Measurements from ENCODE around the gene SLC16A10. TPM values are rescaled to one million over a fixed set of nuclear protein-coding genes. Genes with fewer than 3 reads are reported as not detected.

SLC16A10 gene
- total RNA-seq, 6 donors from 2014 or later: 8.7 to 94.4 (median 18.9) TPM

- Histone ChIP-seq H3K27ac (no peak overlapping the region), H3K4me1 (no peaks in the 10 kb centered on the region), H3K9me3 (no peaks in the 10 kb centered on the region), H3K36me3 (no peaks in the 10 kb centered on the region), H3K4me3 (no peak overlapping the region), H3K27me3 (no peaks in the 10 kb centered on the region)
- no peak for DNase-seq
- 46 to 50% methylated on average over 1 of the region's 1 CpG for WGBS, 2 donors
- TF ChIP-seq CTCF (IDR thresholded peaks at IDR 0.05): no peak
- TF ChIP-seq EP300 (IDR thresholded peaks at IDR 0.05): no peak
- TF ChIP-seq POLR2A (IDR thresholded peaks at IDR 0.05): no peak
- no peak for TF ChIP-seq POLR2AphosphoS5 (IDR thresholded peaks at IDR 0.05)
- no peak for ATAC-seq (ENCODE audit: low FRiP score in 2 of 2)
These were observed 63.3 kb downstream of the SLC16A10 start for GRCh38 chr6:111150577-111150976.

GRCh38 chr6:111154981-111155380 is 67.7 kb downstream of the SLC16A10 start:
- no peaks in the 10 kb centered on the region for H3K4me1 ChIP-seq
- no peak overlapping the region for H3K27ac ChIP-seq
- H3K4me3 ChIP-seq: no peak overlapping the region
- H3K9me3 ChIP-seq: no peaks in the 10 kb centered on the region
- H3K36me3 ChIP-seq: no peaks in the 10 kb centered on the region
- no peak for TF ChIP-seq CTCF (IDR thresholded peaks at IDR 0.05)
- no peak for TF ChIP-seq EP300 (IDR thresholded peaks at IDR 0.05)
- TF ChIP-seq POLR2A (IDR thresholded peaks at IDR 0.05): no peak
- 88 to 93% methylated on average over 4 of the region's 4 CpGs for WGBS, 2 donors
- DNase-seq (no peak), ATAC-seq (ENCODE audit: low FRiP score in 2 of 2) (no peak)
- no peaks in the 10 kb centered on the region for H3K27me3 ChIP-seq

GRCh38 chr6:111157412-111157811 is 70.1 kb downstream of the SLC16A10 start:
- no peak for ATAC-seq (ENCODE audit: low FRiP score in 2 of 2)
- peaks cover 0 to 3% (median 0%) of the 10 kb centered on the region in 4 donors for H3K9me3 ChIP-seq
- H3K4me1 ChIP-seq: no peaks in the 10 kb centered on the region
- 89 to 92% methylated on average over 5 of the region's 5 CpGs for WGBS, 2 donors
- H3K4me3 ChIP-seq: no peak overlapping the region
- TF ChIP-seq CTCF (IDR thresholded peaks at IDR 0.05): no peak
- TF ChIP-seq EP300 (IDR thresholded peaks at IDR 0.05): no peak
- H3K36me3 ChIP-seq: no peaks in the 10 kb centered on the region
- no peaks in the 10 kb centered on the region for H3K27me3 ChIP-seq
- no peak for DNase-seq
- H3K27ac ChIP-seq: no peak overlapping the region

GRCh38 chr6:111159633-111160032 is 72.3 kb downstream of the SLC16A10 start:
- peaks cover 0 to 4% (median 3%) of the 10 kb centered on the region in 4 donors for H3K9me3 ChIP-seq
- H3K27me3 ChIP-seq: no peaks in the 10 kb centered on the region
- ATAC-seq (ENCODE audit: low FRiP score in 2 of 2): no peak
- H3K36me3 ChIP-seq: no peaks in the 10 kb centered on the region
- no peak for TF ChIP-seq POLR2A (IDR thresholded peaks at IDR 0.05)
- no peak for TF ChIP-seq CTCF (IDR thresholded peaks at IDR 0.05)
- no peak for TF ChIP-seq POLR2AphosphoS5 (IDR thresholded peaks at IDR 0.05)
- TF ChIP-seq EP300 (IDR thresholded peaks at IDR 0.05): no peak
- H3K4me3 ChIP-seq: no peak overlapping the region
- no peak for DNase-seq
- H3K27ac ChIP-seq: no peak overlapping the region
- H3K4me1 ChIP-seq: no peaks in the 10 kb centered on the region

GRCh38 chr6:111161650-111162049 is 74.3 kb downstream of the SLC16A10 start:
- no peaks in the 10 kb centered on the region for H3K36me3 ChIP-seq
- H3K27me3 ChIP-seq: no peaks in the 10 kb centered on the region
- no peaks in the 10 kb centered on the region for H3K4me1 ChIP-seq
- no peak overlapping the region for H3K27ac ChIP-seq
- 97 to 100% methylated on average over 2 of the region's 2 CpGs for WGBS, 2 donors
- H3K9me3 ChIP-seq: peaks cover 0 to 4% (median 3%) of the 10 kb centered on the region in 4 donors
- ATAC-seq (ENCODE audit: low FRiP score in 2 of 2) (no peak), DNase-seq (no peak)
- no peak overlapping the region for H3K4me3 ChIP-seq
- TF ChIP-seq EP300 (IDR thresholded peaks at IDR 0.05) (no peak), POLR2AphosphoS5 (IDR thresholded peaks at IDR 0.05) (no peak), POLR2A (IDR thresholded peaks at IDR 0.05) (no peak), CTCF (IDR thresholded peaks at IDR 0.05) (no peak)

All from upper lobe of left lung (tissue), 6 donors.